Mononuclear cell (primary cell): ENCODE data around the gene STAP2. TPM values are rescaled to one million over a fixed set of nuclear protein-coding genes. Genes with fewer than 3 reads are reported as not detected.

Experiments
- H3K27me3 ChIP-seq: 2 replicates; pipeline ENCODE4 v1.6.0; 2011; ENCODE audit warnings: low read length, control low read depth; ENCODE audit not compliant: insufficient read depth
- H3K4me1 ChIP-seq: 2 replicates; pipeline ENCODE4 v1.5.1; 2011; ENCODE audit warnings: mild to moderate bottlenecking, low read length, control low read depth; ENCODE audit not compliant: insufficient read depth
- H3K4me3 ChIP-seq: 2 replicates; pipeline ENCODE4 v1.5.1; 2011; ENCODE audit warnings: mild to moderate bottlenecking, low read length, moderate library complexity
- H3K9me3 ChIP-seq: 2 replicates; pipeline ENCODE4 v1.5.1; 2011; ENCODE audit warnings: low read depth, mild to moderate bottlenecking, control low read depth, low read length
- total RNA-seq: library from RNA; depleted of rRNA; stranded (reverse); fragments of >200 nt; gene quantifications from one replicate; pipeline ENCODE4 v1.2.3, GENCODE V29; 2012

STAP2 gene
- total RNA-seq, 1 donor: 0.42 TPM

DNA sequence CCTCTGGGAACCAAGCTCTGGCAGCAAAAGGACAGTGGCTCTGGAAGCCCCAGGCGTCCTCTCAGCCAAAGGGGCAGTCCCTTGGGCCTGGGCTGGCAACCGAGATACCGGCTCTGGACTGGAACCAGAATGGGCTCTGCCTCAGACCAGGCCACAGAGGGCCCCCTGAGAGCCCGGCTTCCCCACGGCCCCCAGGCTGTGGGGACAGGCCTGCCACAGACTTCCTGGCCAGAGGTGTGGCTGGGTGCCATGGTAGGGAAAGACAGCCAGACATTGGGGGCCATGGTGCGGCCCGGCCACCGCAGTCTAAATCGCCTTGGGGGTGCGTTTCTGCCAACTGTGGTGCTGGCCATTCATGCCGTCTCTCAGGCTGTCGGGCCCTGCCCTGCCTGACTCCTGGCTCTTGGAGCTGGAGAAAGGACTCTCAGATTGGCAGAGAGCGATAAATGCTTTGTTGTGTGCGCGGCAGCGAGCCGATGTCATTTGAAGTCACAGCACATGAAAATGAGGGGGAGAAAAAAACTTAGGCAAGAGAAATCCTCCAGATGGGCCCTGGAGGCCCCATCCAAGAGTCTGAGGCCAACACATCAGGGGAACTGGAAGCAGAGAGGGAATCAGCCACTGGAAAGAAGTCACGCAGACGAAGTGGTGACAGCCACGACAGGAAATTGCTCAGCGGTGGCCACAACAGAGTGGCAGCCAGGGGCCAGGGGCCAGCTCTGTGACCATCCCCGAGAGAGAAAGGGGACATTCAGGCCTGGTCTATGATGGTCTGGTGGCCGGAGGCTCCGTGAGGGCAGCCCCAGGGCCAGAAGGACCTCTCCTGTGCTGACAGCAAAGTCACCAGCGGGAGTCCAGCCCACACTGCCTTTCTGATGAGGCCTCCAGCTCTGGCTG, 35.2 kb upstream of the STAP2 start:
- no peaks in the 10 kb centered on the region for H3K9me3 ChIP-seq
- H3K4me1 ChIP-seq: peaks cover 93% of the 10 kb centered on the region
- no peaks in the 10 kb centered on the region for H3K27me3 ChIP-seq
- H3K4me3 ChIP-seq: no peak overlapping the region

DNA sequence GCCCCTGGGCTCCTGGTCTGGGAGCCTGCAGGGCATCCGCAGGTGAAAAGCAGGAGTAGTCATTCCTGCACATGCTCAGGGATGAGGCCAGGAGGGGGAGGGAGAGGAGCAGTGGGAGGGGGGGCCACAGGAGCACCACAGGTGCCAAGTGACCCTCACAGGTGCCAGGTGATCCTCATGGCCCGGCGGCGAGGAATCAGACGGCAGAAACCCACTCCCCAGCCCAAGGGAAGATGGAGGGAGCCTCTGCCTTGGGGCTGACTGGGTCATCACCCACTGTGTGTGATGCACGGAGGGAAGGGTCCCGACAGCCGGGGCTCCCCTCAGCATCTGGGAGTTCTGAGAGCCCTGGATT, 34.4 kb upstream of the STAP2 start:
- Histone ChIP-seq H3K4me1 (peaks cover 94% of the 10 kb centered on the region), H3K9me3 (no peaks in the 10 kb centered on the region), H3K27me3 (no peaks in the 10 kb centered on the region), H3K4me3 (no peak overlapping the region)

DNA sequence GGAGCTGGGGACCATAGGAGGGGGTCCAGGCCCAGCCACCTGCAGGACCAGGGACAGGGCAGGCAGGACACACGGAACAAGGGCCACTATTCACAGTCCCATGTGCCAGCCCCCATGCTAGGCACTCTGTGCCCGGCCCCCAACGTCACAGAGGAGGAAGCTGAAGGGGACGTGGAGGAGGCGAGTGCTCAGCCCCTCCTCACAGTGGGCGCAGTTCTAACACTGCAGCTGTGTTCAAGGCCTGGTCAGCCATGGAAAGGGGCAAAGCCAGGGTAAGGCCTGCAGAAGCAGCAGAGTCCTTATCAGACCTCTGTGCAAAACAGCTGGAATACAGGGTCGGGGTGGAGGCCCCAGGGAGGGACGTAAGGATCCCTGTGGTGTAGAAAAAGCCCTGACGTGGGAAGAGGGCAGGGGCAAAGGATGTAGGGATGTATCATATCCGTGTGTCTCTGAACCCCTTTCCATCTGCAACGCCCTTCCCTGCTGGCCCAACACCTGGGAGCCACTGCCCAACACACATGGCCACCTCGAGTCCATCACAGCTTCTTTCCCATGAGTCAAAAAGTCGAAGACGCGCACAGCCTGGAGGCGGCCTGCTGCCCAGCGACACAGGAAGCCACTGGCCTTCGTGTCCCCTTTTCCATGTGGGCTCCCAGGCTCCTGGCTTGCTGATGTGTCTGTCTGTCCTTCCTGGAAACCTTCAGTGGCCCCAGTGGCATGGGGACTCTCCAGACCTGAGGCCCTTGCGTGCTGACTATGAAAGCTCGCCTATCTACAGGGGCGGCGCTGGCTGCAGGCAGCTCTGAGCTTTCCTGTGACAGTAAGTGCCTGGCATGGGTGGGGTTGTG, 33.8 kb upstream of the STAP2 start:
- Histone ChIP-seq H3K9me3 (no peaks in the 10 kb centered on the region), H3K4me1 (peaks cover 92% of the 10 kb centered on the region), H3K4me3 (no peak overlapping the region), H3K27me3 (no peaks in the 10 kb centered on the region)

DNA sequence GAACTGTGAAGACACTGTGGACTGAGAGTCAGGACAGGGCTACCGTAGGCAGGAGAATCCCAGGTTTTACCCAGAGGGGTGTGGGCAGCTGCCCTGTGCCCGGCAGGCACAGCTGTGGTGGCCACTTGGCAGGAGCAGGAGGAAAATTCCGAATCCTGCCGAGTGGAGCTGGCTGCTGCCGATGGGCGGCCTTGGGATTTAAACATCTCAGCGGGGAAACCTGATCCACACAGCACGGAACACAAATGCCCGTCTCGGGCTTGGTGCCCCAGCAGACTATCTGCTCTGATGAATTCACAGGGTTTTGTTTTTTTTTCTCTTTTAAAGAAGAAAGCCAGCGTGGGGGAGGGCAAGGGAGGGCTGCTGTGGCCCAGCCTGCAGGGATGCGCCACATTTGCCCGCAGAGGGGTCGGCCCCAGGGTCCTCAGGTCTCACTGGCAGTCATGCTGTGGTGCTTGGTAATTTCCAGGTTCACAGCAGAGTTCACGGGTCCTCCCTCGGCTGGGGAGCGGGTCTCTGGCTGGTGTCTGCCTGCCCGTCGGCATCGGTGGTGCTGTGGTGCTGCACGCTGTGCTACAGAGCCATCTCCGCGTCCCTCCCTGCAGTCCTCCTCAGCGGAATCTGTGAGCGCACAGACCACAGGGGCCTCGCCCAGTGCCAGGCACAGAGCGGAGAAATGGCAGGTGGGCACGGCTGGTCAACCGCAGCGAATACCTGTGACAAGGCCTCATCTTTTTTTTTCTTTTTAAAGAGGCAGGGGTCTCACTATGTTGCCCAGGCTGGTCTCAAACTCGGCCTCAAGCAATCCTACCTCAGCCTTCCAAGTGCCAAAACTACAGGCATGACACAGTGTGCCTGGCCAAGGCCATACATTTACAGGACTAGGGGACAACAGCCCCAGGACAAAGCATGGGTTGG, 32.9 kb upstream of the STAP2 start:
- Histone ChIP-seq H3K4me1 (peaks cover 87% of the 10 kb centered on the region), H3K9me3 (no peaks in the 10 kb centered on the region), H3K27me3 (no peaks in the 10 kb centered on the region), H3K4me3 (no peak overlapping the region)

- Histone ChIP-seq H3K27me3 (no peaks in the 10 kb centered on the region), H3K9me3 (no peaks in the 10 kb centered on the region), H3K4me3 (peak overlapping the region; percentile 24), H3K4me1 (peaks cover 78% of the 10 kb centered on the region)
These were observed 31.9 kb upstream of the STAP2 start for GRCh38 chr19:4370418-4371041.

GRCh38 chr19:4369888-4370260, 31.2 kb upstream of the STAP2 start:
- H3K9me3 ChIP-seq: no peaks in the 10 kb centered on the region
- peaks cover 71% of the 10 kb centered on the region for H3K4me1 ChIP-seq
- no peaks in the 10 kb centered on the region for H3K27me3 ChIP-seq
- H3K4me3 ChIP-seq: peak overlapping the region; percentile 24

GRCh38 chr19:4369109-4369887, 30.7 kb upstream of the STAP2 start:
- no peaks in the 10 kb centered on the region for H3K27me3 ChIP-seq
- H3K4me1 ChIP-seq: peaks cover 65% of the 10 kb centered on the region
- H3K4me3 ChIP-seq: peak overlapping the region; percentile 24
- no peaks in the 10 kb centered on the region for H3K9me3 ChIP-seq

DNA sequence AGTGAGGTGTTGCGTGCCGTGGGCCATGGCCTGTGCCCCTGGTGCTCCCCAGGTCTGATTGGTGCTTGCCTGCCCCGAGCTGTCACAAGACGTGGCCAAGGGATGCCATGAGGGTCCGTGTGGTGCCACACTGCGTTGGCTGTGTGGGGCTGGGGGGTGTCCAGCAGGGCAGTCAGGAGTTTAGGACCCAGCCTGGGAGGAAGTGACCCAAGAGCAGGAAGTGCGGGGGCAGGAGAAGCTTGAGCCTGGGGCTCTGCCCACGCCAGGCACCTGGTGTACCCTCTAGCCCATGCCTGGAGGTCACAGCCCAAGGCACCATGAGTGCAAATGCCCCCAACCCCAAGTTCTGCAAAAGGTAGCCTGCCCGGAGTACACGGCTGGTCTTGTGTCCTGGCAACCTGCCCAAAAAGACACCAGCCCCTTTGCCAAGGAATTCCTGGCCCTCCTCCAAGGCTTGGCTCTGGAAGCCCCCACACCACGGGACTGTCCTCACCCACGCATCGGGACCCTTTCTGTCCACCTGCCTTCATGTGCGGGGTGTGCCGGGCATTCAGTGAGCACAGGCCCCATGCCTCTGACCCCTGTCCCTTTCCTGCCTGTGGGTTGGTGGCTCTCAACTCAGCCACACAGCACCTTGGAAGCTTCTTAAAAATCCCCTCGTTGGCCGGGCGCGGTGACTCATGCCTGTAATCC, 29.6 kb upstream of the STAP2 start:
- Histone ChIP-seq H3K27me3 (no peaks in the 10 kb centered on the region), H3K4me1 (peaks cover 55% of the 10 kb centered on the region), H3K4me3 (no peak overlapping the region)

DNA sequence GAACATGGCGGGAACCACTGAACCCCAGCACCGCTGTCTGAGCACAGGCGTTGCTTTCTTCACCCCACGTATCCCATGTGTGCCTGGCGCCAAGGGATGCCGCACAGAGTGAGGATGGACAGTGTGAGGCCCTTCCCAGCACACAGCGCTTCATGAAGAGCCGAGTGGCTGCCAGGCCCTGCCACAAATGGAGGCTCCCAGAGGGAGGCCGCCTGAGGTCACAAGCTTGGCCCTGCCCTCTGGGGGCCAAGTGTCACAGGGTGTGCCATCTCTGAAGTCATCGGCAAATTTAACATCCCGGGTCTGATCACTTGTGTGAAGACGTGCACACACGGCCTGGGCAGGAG, 29.1 kb upstream of the STAP2 start:
- Histone ChIP-seq H3K4me1 (peaks cover 50% of the 10 kb centered on the region), H3K4me3 (no peak overlapping the region), H3K27me3 (no peaks in the 10 kb centered on the region), H3K9me3 (no peaks in the 10 kb centered on the region)

More for the DNA sequence above, 29.6 kb upstream of the STAP2 start:
- no peaks in the 10 kb centered on the region for H3K9me3 ChIP-seq

- no peak overlapping the region for H3K4me3 ChIP-seq
- no peaks in the 10 kb centered on the region for H3K27me3 ChIP-seq
- peaks cover 47% of the 10 kb centered on the region for H3K4me1 ChIP-seq
- H3K9me3 ChIP-seq: no peaks in the 10 kb centered on the region
These were observed 28.7 kb upstream of the STAP2 start for GRCh38 chr19:4367336-4367723.

- Histone ChIP-seq H3K4me1 (peaks cover 42% of the 10 kb centered on the region), H3K4me3 (no peak overlapping the region), H3K27me3 (no peaks in the 10 kb centered on the region), H3K9me3 (no peaks in the 10 kb centered on the region)
These were observed 28.2 kb upstream of the STAP2 start for GRCh38 chr19:4366666-4367335.

- Histone ChIP-seq H3K27me3 (no peaks in the 10 kb centered on the region), H3K9me3 (no peaks in the 10 kb centered on the region), H3K4me1 (peaks cover 34% of the 10 kb centered on the region), H3K4me3 (no peak overlapping the region)
These were observed 27.4 kb upstream of the STAP2 start for GRCh38 chr19:4365791-4366665.
